ENCODE results near the gene PLEKHD1. TPM values are rescaled to one million over a fixed set of nuclear protein-coding genes. Genes with fewer than 3 reads are reported as not detected.

PLEKHD1 gene
- total RNA-seq, 1 donor from 2014 or later = 0.05 TPM

DNA sequence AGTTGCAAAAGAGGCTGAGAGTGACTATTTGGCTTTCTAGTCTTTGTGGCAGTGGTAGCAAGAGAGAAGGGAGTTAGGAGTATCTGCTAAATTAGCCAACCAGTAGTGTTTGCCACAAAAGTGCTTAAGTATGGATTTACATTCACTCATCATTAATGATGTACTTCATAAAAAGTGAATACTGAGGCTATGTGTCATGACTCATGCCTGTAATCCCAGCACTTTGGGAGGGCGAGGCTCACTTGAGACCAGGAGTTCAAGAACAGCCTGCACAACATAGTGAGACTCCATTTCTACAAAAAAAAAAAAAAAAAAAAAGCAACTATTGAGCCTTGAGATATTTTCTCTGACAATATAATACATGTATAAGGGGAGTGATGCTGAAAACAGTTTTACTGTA is 53.4 kb downstream of the PLEKHD1 start:
- peaks cover 36% of the 10 kb centered on the region for H3K27me3 Mint-ChIP-seq (ENCODE audit: low read depth, unreplicated experiment)
- no peaks in the 10 kb centered on the region for H3K9me3 Mint-ChIP-seq (ENCODE audit: unreplicated experiment)

DNA sequence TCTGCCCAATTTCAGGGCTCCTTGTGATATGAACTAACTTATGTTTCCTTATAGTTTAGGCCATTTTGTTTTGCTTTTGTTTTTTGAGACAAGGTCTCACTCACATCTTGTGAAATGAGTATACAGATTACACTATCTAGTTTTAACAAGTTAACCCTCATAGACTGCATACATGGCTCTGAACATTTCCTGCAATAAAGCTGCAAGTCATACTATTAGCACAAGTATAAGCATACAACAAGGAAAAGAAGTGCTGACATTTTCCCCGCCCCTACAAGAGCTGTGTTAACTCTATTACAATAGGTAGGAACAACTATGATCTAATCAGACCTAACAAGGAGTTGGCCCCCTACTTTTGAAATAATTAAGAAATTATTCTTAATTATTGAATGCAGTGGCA is 54.2 kb downstream of the PLEKHD1 start:
- no peak overlapping the region for H3K4me3 ChIP-seq (ENCODE audit: insufficient read depth, low read depth, low read length)
- Mint-ChIP-seq H3K27me3 (ENCODE audit: low read depth, unreplicated experiment) (peaks cover 35% of the 10 kb centered on the region), H3K27ac (ENCODE audit: unreplicated experiment) (no peak overlapping the region), H3K9me3 (ENCODE audit: unreplicated experiment) (no peaks in the 10 kb centered on the region), H3K36me3 (ENCODE audit: low read depth, unreplicated experiment) (no peaks in the 10 kb centered on the region), H3K4me1 (ENCODE audit: low read depth, unreplicated experiment) (peaks cover 3% of the 10 kb centered on the region), H3K4me3 (ENCODE audit: unreplicated experiment) (no peak overlapping the region)
- no peak overlapping the region for H3K4me2 ChIP-seq (ENCODE audit: low read length)
- no peak overlapping the region for H3K27ac ChIP-seq (ENCODE audit: low read depth, low read length)
- no peaks in the 10 kb centered on the region for H3K4me1 ChIP-seq (ENCODE audit: insufficient read depth, low read length)
- TF ChIP-seq, protein P1, sequence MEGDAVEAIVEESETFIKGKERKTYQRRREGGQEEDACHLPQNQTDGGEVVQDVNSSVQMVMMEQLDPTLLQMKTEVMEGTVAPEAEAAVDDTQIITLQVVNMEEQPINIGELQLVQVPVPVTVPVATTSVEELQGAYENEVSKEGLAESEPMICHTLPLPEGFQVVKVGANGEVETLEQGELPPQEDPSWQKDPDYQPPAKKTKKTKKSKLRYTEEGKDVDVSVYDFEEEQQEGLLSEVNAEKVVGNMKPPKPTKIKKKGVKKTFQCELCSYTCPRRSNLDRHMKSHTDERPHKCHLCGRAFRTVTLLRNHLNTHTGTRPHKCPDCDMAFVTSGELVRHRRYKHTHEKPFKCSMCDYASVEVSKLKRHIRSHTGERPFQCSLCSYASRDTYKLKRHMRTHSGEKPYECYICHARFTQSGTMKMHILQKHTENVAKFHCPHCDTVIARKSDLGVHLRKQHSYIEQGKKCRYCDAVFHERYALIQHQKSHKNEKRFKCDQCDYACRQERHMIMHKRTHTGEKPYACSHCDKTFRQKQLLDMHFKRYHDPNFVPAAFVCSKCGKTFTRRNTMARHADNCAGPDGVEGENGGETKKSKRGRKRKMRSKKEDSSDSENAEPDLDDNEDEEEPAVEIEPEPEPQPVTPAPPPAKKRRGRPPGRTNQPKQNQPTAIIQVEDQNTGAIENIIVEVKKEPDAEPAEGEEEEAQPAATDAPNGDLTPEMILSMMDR (IDR thresholded peaks at IDR 0.05; ENCODE audit: insufficient read depth, low read depth, low read length) = no peak
- TF ChIP-seq EZH2 (IDR thresholded peaks at IDR 0.05; ENCODE audit: insufficient read depth, low read length) = no peak
- no peaks in the 10 kb centered on the region for H3K79me2 ChIP-seq (ENCODE audit: insufficient read depth, low read length)
- FAIRE-seq (no peak), DNase-seq (ENCODE audit: low read depth) (no peak)
- no peaks in the 10 kb centered on the region for H4K20me1 ChIP-seq (ENCODE audit: insufficient read depth, low read length)
- no peak overlapping the region for H3K9ac ChIP-seq (ENCODE audit: low read length)
- H3K9me3 ChIP-seq (ENCODE audit: insufficient read depth, low read depth, low read length) = no peaks in the 10 kb centered on the region
- H2AFZ ChIP-seq (ENCODE audit: low read depth, low read length) = no peak overlapping the region
- H3K27me3 ChIP-seq (ENCODE audit: insufficient read depth, low read length) = peaks cover 2% of the 10 kb centered on the region
- no peaks in the 10 kb centered on the region for H3K36me3 ChIP-seq (ENCODE audit: insufficient read depth, low read length)

More for the DNA sequence above, 53.4 kb downstream of the PLEKHD1 start:
- no peaks in the 10 kb centered on the region for H3K36me3 ChIP-seq (ENCODE audit: insufficient read depth, low read length)
- H4K20me1 ChIP-seq (ENCODE audit: insufficient read depth, low read length) = no peaks in the 10 kb centered on the region
- no peak overlapping the region for H3K4me2 ChIP-seq (ENCODE audit: low read length)
- no peaks in the 10 kb centered on the region for H3K9me3 ChIP-seq (ENCODE audit: insufficient read depth, low read depth, low read length)
- H3K4me1 Mint-ChIP-seq (ENCODE audit: low read depth, unreplicated experiment) = no peaks in the 10 kb centered on the region
- no peak for TF ChIP-seq EZH2 (IDR thresholded peaks at IDR 0.05; ENCODE audit: insufficient read depth, low read length)
- TF ChIP-seq, protein P1 (IDR thresholded peaks at IDR 0.05; ENCODE audit: insufficient read depth, low read depth, low read length) = no peak
- H3K79me2 ChIP-seq (ENCODE audit: insufficient read depth, low read length) = no peaks in the 10 kb centered on the region
- H3K9ac ChIP-seq (ENCODE audit: low read length) = no peak overlapping the region
- no peaks in the 10 kb centered on the region for H3K36me3 Mint-ChIP-seq (ENCODE audit: low read depth, unreplicated experiment)
- no peak for DNase-seq (ENCODE audit: low read depth)
- no peak overlapping the region for H2AFZ ChIP-seq (ENCODE audit: low read depth, low read length)
- H3K4me3 ChIP-seq (ENCODE audit: insufficient read depth, low read depth, low read length) = no peak overlapping the region
- no peak overlapping the region for H3K27ac ChIP-seq (ENCODE audit: low read depth, low read length)
- no peak for FAIRE-seq
- H3K27me3 ChIP-seq (ENCODE audit: insufficient read depth, low read length) = peaks cover 2% of the 10 kb centered on the region
- no peak overlapping the region for H3K4me3 Mint-ChIP-seq (ENCODE audit: unreplicated experiment)
- H3K4me1 ChIP-seq (ENCODE audit: insufficient read depth, low read length) = no peaks in the 10 kb centered on the region
- no peak overlapping the region for H3K27ac Mint-ChIP-seq (ENCODE audit: unreplicated experiment)

DNA sequence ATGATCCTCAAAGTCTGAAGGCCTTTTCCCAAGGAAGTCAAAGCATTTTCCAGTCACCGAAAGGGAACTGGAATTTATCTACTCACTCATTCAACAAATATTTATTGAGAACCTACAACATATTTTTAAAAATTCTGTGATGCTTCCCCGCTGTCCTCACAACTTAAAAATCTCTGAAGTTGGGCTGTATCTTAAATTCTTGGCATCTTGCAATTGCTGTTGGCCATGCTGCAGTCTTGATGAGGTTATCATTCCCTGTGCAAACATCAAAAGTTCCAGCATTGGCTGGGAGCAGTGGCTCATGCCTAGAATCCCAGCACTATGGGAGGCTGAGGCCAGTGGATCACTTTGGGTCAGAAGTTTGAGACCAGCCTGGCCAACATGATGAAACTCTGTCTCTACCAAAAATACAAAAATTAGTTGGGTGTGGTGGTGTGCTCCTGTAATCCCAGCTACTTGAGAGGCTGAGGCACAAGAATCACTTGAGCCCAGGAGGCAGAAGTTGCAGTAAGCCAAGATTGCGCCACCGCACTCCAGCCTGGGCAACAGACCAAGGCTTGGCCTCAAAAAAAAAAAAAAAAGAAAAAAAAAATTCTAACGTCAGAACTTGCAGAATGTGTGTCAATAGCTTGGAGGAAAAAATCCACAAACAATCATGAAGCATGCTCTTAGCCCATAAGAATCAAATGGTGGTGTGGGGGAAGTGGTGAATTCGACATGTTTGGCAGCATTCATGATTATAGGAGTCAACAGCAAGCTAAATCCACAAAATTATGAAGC is 55.3 kb downstream of the PLEKHD1 start:
- H3K36me3 ChIP-seq (ENCODE audit: insufficient read depth, low read length) = no peaks in the 10 kb centered on the region
- FAIRE-seq (no peak), DNase-seq (ENCODE audit: low read depth) (peak; percentile 15)
- Mint-ChIP-seq H3K9me3 (ENCODE audit: unreplicated experiment) (no peaks in the 10 kb centered on the region), H3K36me3 (ENCODE audit: low read depth, unreplicated experiment) (no peaks in the 10 kb centered on the region), H3K4me3 (ENCODE audit: unreplicated experiment) (no peak overlapping the region), H3K27ac (ENCODE audit: unreplicated experiment) (no peak overlapping the region), H3K4me1 (ENCODE audit: low read depth, unreplicated experiment) (peaks cover 5% of the 10 kb centered on the region), H3K27me3 (ENCODE audit: low read depth, unreplicated experiment) (peaks cover 33% of the 10 kb centered on the region)
- H4K20me1 ChIP-seq (ENCODE audit: insufficient read depth, low read length) = no peaks in the 10 kb centered on the region
- H3K4me2 ChIP-seq (ENCODE audit: low read length) = no peak overlapping the region
- no peak for TF ChIP-seq EZH2 (IDR thresholded peaks at IDR 0.05; ENCODE audit: insufficient read depth, low read length)
- TF ChIP-seq, protein P1 (IDR thresholded peaks at IDR 0.05; ENCODE audit: insufficient read depth, low read depth, low read length) = no peak
- no peaks in the 10 kb centered on the region for H3K79me2 ChIP-seq (ENCODE audit: insufficient read depth, low read length)
- no peak overlapping the region for H3K4me3 ChIP-seq (ENCODE audit: insufficient read depth, low read depth, low read length)
- no peaks in the 10 kb centered on the region for H3K4me1 ChIP-seq (ENCODE audit: insufficient read depth, low read length)
- H3K9me3 ChIP-seq (ENCODE audit: insufficient read depth, low read depth, low read length) = no peaks in the 10 kb centered on the region
- no peak overlapping the region for H3K9ac ChIP-seq (ENCODE audit: low read length)
- no peak overlapping the region for H3K27ac ChIP-seq (ENCODE audit: low read depth, low read length)
- H3K27me3 ChIP-seq (ENCODE audit: insufficient read depth, low read length) = peaks cover 2% of the 10 kb centered on the region
- no peak overlapping the region for H2AFZ ChIP-seq (ENCODE audit: low read depth, low read length)
